Measurements from ENCODE around the gene CELF1.

- TF ChIP-seq, protein P1, sequence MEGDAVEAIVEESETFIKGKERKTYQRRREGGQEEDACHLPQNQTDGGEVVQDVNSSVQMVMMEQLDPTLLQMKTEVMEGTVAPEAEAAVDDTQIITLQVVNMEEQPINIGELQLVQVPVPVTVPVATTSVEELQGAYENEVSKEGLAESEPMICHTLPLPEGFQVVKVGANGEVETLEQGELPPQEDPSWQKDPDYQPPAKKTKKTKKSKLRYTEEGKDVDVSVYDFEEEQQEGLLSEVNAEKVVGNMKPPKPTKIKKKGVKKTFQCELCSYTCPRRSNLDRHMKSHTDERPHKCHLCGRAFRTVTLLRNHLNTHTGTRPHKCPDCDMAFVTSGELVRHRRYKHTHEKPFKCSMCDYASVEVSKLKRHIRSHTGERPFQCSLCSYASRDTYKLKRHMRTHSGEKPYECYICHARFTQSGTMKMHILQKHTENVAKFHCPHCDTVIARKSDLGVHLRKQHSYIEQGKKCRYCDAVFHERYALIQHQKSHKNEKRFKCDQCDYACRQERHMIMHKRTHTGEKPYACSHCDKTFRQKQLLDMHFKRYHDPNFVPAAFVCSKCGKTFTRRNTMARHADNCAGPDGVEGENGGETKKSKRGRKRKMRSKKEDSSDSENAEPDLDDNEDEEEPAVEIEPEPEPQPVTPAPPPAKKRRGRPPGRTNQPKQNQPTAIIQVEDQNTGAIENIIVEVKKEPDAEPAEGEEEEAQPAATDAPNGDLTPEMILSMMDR (conservative IDR thresholded peaks at IDR 0.05 in 1 of 2, IDR thresholded peaks at IDR 0.05 in 1 of 2; ENCODE audit: low read depth in 1 of 2, low read length in 2 of 2) = no peak
- TF ChIP-seq EZH2 (IDR thresholded peaks at IDR 0.05; ENCODE audit: low read length, missing control alignments) = no peak
Measured at GRCh38 chr11:47469361-47470179, 83.4 kb downstream of the CELF1 start.

Data from fibroblast of lung (primary cell).